HG03060 (cell line): Measurements from ENCODE around the gene ORAI2.
"Not testable (repeated sequence)": the region's sequence is repeated elsewhere in the genome, so short reads cannot be mapped to it uniquely, and the experiment has no call there.

Source experiments
- ATAC-seq: cut with Tn5 transposase; IDR thresholded peaks from one replicate; pipeline ENCODE4 v1.9.1; 2021; ENCODE audit warnings: low read depth, moderate number of reproducible peaks; ENCODE audit not compliant: unreplicated experiment

ORAI2 gene

DNA sequence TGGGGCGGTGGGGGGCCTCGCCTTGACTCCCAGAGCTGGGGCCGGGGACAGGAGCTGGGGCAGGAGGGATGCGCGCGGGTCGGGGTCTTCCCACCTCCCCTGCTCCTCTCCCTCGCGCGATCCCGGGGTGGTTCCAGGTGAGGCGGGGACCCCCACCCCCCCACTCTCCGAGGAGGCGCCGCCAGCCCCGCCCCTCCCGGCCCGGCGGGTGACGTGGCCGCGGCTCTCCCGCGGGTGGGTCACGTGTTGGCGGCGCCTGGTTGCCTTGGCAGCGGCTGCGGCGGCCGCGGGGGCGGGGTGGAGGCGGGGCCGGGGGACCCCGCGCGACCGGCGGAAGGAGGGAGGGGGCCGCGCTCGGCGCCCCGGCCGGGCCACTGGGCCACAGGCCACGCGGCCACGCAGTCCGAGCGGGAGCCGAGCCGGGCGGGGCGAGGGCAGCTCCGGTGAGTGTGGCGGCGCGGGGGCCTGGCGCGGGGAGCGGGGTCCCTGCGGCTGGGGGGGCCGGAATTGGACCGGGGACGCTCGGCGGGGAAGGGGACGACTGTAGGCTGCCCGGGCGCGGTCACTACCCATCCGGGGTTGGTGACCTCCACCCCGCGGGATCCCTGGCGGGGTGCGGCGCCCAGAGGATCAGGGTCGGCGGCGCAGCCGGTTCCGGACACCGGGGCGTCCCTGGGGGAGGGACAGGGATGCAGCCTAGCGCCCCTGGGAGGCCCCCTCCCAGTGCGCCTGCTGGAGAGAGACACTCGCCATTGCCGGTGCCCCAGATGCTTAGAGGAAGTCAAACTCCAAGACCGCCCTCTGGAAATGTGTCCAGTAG, at the start of gene ORAI2:
Gene ORAI2, plus strand, starts transcription at position 357 of the 820 bp plus-strand sequence. CDS start 5,382 bp downstream, outside the sequence.
- ATAC-seq = no peak

DNA sequence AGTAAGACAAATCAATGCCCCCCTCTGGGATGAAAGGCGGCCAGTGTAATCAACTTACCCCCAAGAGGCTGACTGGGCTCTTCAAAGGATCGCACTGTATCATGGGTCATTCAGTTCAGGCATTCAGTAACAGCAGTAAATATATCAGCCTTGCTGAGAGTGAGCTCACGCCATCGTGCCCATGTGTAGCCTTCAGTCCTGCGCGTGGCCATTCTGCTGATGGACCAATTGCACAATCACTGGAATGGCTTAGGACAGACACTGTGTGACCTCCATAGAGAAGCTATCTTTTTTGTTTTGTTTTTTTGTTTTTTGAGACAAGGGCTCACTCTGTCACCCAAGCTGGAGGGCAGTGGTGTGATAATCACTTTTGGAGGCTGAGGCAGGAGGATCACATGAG, 46.3 kb upstream of the ORAI2 start:
- ATAC-seq = no peak

DNA sequence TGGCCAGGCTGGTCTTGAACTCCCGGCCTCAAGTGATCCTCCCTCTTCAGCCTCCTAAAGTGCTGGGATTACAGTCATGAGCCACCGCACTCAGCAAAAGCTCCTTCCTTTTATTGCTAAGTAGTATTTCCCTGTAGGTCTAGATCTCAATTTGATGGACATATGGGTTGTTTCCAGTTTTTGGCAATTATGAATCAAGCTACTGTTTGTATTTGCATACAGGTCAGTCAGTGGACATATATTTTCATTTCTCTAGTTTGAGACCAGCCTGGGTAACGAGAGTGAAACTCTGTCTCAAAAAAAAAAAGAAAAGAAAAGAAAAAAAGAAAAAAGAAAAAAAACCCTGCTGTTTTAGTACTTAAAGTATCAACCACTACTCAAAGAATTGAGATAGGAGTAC, 43.6 kb upstream of the ORAI2 start:
- no peak for ATAC-seq

DNA sequence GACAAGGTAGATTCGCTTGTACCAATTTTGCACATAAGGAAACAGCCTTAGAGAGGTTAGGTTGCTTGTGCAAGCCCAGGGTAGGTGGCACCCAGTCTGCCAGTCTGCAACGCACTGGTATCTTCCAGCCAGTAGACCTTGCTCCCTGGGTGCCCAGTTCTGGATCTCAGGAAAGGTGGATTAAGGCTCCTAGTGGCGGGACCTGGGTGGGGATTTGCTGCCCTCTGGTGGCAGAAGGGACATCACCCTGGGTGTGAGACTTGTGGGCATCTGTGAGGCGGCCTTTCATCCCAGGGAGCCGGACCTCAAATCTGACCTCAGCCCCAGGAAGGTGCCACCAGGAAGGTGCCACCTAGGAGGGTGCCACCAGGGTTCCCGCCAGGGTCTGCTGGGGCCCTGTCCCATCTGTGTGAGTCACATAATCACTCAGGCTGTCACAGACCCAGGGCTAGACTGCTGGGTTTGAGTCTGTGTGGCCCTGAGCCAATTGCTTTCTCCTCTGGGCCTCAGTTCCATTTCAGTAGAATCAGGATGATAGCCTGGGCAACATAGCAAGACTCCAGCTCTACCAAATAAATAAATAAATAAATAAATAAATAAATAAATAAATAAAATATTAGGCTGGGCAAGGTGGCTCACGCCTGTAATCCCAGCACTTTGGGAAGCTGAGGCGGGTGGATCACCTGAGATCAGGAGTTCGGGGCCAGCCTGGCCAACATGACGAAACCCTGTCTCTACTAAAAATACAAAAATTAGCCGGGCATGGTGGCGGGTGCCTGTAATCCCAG, 42.5 kb upstream of the ORAI2 start:
- no peak for ATAC-seq

- ATAC-seq = no peak
Observed at GRCh38 chr7:102392330-102392729, 41.0 kb upstream of the ORAI2 start.

- ATAC-seq = no peak
Observed at GRCh38 chr7:102393467-102393866, 39.9 kb upstream of the ORAI2 start.

DNA sequence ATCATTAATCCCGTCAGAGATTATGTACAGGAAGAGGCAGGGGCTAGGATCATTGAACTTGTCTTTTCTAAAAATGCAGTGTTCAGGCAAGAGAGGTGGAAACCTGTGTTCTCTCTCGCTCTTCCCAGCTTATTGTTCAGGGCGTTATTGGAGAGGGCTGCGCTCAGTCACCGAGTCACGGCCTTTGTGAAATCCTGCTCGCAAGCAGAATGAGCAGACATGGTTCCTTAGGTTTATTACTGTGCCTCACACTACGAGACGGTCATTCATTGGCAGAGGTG, 37.8 kb upstream of the ORAI2 start:
- ATAC-seq = no peak

DNA sequence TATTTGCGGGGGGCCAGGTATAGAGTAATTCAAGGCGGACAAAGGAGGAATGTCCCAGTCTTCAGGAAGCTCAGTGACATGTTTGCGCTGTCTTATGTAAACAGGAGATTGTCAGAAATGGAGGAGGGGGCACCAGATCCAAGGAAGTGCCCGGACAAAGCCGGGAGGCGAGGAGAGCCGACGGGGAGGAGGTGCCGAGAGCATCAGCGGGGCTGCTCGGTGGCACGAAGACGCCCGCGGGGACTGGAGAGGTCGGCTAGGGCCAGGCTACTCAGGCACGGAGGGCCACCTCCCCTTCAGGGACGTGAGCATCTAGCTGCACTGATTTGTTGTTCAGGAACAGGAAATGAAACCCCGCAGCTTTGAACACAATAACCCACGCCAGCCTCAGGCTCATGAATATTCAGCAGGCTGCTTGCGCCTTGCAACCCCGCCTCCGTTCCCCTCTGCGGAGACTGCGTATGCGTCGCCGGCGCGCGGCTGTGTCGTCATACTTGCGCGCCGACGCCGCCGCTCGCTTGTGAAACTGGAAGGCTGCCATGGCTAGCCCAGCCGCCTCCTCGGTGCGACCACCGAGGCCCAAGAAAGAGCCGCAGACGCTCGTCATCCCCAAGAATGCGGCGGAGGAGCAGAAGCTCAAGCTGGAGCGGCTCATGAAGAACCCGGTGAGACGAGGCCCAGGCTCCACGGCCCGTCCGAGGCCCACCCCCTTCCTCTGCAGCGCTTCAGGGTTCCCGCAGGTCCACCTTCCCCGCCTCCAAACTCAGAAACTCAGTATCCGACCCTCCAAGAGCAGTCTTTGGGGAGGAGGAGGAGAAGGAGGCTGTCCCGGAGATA, 37.3 kb upstream of the ORAI2 start, which contains the start of gene PRKRIP1:
Gene PRKRIP1, plus strand, starts transcription at position 491 of the 837 bp plus-strand sequence. Its CDS starts 49 bp downstream, at position 540.
- peak; percentile 95 for ATAC-seq

GRCh38 chr7:102396710-102397019, 36.7 kb upstream of the ORAI2 start:
- no peak for ATAC-seq

GRCh38 chr7:102398543-102398942, 34.8 kb upstream of the ORAI2 start:
- ATAC-seq = no peak

DNA sequence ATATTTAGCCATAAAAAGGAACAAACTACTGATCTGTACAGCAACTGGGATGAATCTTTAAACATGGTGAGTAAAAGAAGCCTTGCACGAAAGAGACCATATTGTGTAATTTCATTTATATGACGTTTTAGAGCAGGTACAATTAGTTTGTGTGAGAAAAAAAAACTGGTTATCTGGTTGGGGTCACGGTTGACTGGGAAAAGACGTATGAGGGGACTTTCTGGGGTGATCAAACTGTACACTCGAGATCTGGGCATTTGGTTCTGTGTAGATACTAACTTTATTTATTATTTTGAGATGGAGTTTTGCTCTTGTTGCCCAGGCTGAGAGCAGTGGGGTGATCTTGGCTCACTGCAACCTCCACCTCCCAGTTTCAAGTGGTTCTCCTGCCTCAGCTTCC, 33.0 kb upstream of the ORAI2 start:
- ATAC-seq = no peak

- no peak for ATAC-seq
Observed at GRCh38 chr7:102403563-102403962, 29.8 kb upstream of the ORAI2 start.

GRCh38 chr7:102404005-102404861, 29.1 kb upstream of the ORAI2 start:
- ATAC-seq = no peak

GRCh38 chr7:102404862-102405188, 28.6 kb upstream of the ORAI2 start:
- not testable (repeated sequence) for ATAC-seq

DNA sequence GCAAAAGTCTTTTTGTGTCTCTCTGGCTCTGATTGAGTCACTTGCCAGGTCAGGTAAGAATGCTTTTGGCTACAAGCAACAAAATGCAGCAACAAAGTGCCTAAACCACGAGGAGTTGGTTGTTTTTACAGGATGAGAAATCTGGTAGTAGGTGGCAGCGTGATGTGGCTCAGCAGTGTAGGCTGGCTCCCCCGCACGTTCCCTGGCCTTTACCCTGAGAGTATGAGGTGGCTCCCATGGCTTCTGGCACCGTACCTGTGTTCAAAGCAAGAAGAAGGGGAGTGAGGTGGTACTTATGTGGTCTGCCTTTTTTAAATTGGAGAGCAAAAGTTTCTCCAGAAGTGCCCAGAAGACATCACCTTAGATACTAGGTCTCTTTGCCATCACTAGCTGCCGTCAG, 25.5 kb upstream of the ORAI2 start:
- no peak for ATAC-seq

DNA sequence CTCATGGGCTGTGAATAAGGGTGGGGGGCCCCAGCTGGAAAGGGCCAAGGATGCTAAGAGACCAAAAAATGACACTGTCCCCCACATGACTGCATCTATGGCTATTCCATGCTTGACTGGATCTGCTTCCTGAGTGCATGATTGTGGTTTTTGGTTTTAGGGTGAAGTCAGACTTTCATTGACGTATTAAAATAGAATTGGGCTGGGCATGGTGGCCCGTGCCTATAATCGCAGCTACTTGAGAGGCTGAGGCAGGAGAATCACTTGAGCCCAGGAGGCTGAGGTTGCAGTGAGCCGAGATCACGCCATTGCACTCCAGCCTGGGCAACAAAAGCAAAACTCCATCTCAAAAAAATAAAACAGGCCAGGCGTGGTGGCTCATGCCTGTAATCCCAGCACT, 24.8 kb upstream of the ORAI2 start:
- not testable (repeated sequence) for ATAC-seq

DNA sequence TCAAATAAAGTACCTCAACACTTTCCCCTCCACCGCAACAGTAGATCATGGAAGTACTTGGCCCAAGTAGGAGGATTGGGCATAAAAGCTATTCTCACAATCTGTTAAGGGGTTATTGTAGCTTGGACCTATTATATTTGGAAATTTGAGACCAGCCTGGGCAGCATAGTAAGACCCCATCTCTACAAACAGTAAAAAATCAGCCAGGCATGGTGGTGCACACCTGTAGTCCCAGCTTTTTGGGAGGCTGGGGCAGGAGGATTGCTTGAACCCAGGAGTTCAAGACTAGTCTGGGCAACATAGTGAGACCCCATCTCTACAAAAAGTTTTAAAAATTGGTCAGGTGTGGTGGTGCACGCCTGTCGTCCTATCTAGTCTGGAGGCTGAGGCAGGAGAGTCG, 24.0 kb upstream of the ORAI2 start:
- no peak for ATAC-seq

DNA sequence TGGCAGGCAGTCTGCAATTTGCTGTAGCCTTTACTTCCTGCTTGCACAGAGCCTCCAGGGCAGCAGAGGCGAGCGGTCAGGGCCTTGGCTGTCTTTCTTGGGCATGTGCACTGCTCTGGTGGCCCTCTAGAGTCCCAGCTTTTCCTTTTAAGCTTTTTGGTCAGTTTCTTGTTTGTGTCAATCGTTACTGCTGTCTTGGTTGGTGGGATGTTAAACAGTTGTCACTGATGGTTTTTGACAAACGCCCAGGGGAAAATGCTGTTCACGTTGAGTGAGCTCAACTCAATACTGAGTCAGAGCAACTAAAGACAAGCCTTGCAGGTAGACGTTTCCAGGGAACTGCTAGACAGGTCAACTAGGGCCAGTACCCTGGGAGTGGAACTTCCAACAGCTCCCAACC, 23.3 kb upstream of the ORAI2 start:
- ATAC-seq = no peak

DNA sequence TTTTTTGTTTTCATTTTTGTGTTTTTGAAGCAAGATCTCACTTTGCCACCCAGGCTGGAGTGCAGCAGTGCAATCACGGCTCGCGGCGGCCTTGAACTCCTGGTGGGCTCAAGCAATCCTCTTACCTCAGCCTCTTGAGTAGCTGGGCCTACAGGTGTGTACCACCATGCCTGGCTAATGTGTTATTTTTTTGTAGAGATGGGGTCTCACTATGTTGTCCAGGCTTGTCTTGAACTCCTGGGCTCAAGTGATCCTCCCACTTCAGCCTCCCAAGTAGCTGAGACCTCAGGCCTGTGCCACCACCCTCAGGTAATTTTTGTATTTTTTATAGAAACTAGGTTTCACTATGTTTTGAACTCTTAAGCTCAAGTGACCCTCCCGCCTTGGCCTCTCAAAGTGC, 22.5 kb upstream of the ORAI2 start:
- no peak for ATAC-seq

DNA sequence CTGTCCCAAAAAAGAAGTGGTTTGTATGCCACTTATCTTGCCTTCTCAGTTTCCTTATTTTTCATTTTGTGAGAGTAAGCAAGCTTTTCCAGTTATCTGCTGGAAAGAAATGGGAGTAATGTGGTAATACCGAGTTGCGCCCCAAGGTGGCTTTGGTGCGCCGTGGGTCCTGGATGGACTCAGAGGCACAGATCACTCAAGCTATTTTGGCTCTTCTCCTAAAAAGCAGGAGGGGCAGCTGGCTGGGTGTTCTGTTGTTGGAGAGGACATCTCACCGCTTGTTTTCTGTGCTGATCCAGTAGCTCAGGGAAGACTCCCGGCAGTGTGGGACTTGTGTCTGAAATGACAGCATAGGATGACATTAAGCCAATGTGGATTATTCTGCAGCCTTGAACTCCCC, 20.8 kb upstream of the ORAI2 start:
- ATAC-seq = no peak
